Calu3 (cell line): ENCODE data around the gene TBX18. TPM values are rescaled to one million over a fixed set of nuclear protein-coding genes. Genes with fewer than 3 reads are reported as not detected.
A peak's percentile ranks its signal among the peaks of the same experiment; 100 is the strongest.

Experiments
- BruUV-seq: library from RNA; stranded (reverse); fragments of 400-500 nt; replicated peaks from 2 replicates; lab custom pipeline; 2021; lab: Mats Ljungman, UMichigan
- CTCF ChIA-PET: fragments of 300-600 bp; sonication (Branson Sonifier 250); formaldehyde crosslinking; loops from one replicate; lab custom pipeline; 2022; ENCODE audit warnings: antibody characterized with exemption; lab: Charles Lee
- DNase-seq: peaks from one replicate; pipeline ENCODE4 v3.0.0; 2022
- H3K27ac Mint-ChIP-seq: one replicate; pipeline ENCODE4 v1.8.0; 2022; ENCODE audit warnings: mixed read lengths; ENCODE audit not compliant: unreplicated experiment
- H3K27me3 Mint-ChIP-seq: one replicate; pipeline ENCODE4 v1.8.0; 2022; ENCODE audit warnings: mixed read lengths; ENCODE audit not compliant: unreplicated experiment
- H3K36me3 Mint-ChIP-seq: one replicate; pipeline ENCODE4 v1.8.0; 2022; ENCODE audit warnings: mild to moderate bottlenecking, moderate library complexity, mixed read lengths; ENCODE audit not compliant: insufficient read depth, unreplicated experiment
- H3K4me1 Mint-ChIP-seq: one replicate; pipeline ENCODE4 v1.8.0; 2022; ENCODE audit warnings: mild to moderate bottlenecking, low read depth, mixed read lengths; ENCODE audit not compliant: unreplicated experiment
- H3K4me3 Mint-ChIP-seq: one replicate; pipeline ENCODE4 v1.8.0; 2022; ENCODE audit warnings: mild to moderate bottlenecking, low read depth, moderate library complexity, mixed read lengths; ENCODE audit not compliant: unreplicated experiment
- H3K9me3 Mint-ChIP-seq: one replicate; pipeline ENCODE4 v1.8.0; 2022; ENCODE audit warnings: low read depth, mixed read lengths; ENCODE audit not compliant: unreplicated experiment
- intact Hi-C: fragments of 100-400 bp; cut with micrococcal nuclease; formaldehyde crosslinking; loops from one replicate; pipeline ENCODE4 v1.10.0; 2022; ENCODE audit not compliant: unreplicated experiment
- total RNA-seq: library from RNA; stranded (reverse); gene quantifications from 2 replicates; pipeline ENCODE4 v1.2.3, GENCODE V29; 2022
- TF ChIP-seq, protein P1 (sequence below): fragments of 200-600 bp; IDR thresholded peaks from one replicate; pipeline ENCODE4 v1.8.0; 2022; ENCODE audit warnings: antibody characterized with exemption; ENCODE audit not compliant: unreplicated experiment

TBX18 gene
- total RNA-seq, 1 experiment from 2014 or later: 48.5 TPM

DNA sequence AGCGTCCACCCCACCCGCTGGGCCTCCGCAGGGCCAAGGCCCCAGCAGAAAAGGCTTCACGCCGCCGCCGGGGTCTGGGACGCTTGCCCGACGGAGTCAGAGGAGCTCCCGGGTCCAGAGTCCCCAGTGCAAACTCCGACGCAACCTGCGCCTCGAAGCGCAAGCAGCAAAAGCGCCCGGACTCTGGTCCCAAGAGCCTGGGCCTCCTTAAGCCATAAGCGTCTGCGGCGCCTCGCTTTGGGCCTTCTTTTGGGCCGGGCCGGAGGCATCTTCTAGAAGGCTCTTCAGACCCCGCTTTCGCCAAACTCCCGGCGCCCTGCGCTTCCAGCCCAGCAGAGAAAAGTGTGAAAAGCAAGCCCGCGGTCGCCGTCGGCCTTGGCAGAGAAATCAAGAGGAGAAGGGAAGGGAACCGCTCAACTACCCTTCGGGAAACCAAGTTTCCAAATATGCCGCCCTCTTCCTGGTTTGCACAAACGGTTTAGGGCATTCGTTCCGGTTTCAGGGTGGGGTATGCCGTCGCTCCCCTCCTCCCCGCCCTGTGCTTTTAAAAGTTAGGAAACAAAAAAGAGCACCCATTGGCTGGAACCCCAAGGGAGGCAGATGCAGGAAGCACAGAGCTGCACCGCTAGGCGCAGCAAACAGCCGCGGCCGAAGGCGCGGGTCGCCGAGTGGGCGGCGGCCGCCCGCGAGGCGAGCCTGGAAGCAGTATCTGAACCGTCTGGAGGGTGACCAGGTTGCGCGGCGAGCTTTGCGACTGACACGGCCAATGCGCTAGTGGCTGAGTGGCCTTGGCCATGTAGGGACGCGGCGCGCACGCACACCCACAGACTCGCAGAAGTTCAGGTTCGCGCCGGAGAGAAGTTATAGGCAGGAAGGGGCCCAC is 1.2 kb downstream of the TBX18 start:
- Mint-ChIP-seq H3K27ac (peak overlapping the region; percentile 92), H3K36me3 (peaks cover 58% of the 10 kb centered on the region), H3K9me3 (no peaks in the 10 kb centered on the region), H3K27me3 (no peaks in the 10 kb centered on the region), H3K4me1 (peaks cover 11% of the 10 kb centered on the region), H3K4me3 (peak overlapping the region; percentile 70)
- intact Hi-C loops: loop anchor here (5.0 kb wide), 2 partner anchors 296 to 336 kb away; no protein-coding TSS in a partner anchor
- DNase-seq: peak; percentile 81
- TF ChIP-seq, protein P1, sequence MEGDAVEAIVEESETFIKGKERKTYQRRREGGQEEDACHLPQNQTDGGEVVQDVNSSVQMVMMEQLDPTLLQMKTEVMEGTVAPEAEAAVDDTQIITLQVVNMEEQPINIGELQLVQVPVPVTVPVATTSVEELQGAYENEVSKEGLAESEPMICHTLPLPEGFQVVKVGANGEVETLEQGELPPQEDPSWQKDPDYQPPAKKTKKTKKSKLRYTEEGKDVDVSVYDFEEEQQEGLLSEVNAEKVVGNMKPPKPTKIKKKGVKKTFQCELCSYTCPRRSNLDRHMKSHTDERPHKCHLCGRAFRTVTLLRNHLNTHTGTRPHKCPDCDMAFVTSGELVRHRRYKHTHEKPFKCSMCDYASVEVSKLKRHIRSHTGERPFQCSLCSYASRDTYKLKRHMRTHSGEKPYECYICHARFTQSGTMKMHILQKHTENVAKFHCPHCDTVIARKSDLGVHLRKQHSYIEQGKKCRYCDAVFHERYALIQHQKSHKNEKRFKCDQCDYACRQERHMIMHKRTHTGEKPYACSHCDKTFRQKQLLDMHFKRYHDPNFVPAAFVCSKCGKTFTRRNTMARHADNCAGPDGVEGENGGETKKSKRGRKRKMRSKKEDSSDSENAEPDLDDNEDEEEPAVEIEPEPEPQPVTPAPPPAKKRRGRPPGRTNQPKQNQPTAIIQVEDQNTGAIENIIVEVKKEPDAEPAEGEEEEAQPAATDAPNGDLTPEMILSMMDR: no peak
- CTCF ChIA-PET: interaction anchor here (0.9 kb wide), 1 partner anchor 10 kb away, joined by 3 read pairs; no protein-coding TSS in a partner anchor
- BruUV-seq: no TSS peak

DNA sequence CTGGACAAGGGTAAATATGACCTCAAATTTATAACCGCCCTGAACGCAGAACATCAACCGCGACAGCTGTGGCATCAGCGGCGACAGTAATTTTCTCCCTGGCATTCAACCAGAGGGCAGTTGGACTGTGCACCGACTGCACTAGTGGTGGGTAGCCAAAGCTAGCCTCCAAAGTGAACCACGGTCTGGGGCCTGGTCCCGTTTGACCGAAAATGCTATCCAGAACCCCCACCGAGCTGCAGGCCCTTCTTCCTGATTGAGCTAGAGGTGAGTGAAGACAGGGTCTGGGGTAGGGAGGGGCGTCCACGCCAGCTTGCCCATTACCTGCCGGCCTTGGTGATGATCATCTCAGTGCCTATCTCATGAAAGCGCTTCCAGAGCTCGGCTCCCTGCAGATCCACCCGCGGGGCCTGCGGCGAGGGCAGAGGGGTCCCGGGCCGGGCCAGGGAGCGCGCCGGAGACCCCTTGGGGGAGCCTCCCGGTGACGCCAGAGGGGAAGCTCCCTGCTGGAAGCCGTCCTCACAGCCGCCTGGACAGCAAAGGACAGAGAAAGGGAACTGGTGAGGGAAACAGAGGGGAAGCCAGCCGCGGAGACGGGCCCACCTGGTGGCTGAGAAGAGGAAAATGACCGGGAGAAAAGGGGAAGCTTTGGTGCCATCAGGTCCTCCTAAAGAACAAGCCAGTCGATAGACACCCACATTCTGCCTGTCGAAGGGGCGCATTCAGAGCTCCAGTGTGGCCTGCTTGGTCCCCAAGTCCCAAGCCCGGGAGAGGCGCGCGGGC is 2.0 kb downstream of the TBX18 start:
- Mint-ChIP-seq H3K36me3 (peaks cover 58% of the 10 kb centered on the region), H3K27ac (peak overlapping the region; percentile 92), H3K4me1 (peaks cover 3% of the 10 kb centered on the region), H3K9me3 (no peaks in the 10 kb centered on the region), H3K27me3 (no peaks in the 10 kb centered on the region), H3K4me3 (peak overlapping the region; percentile 70)
- intact Hi-C loops: loop anchor here (5.0 kb wide), 2 partner anchors 295 to 335 kb away; no protein-coding TSS in a partner anchor
- CTCF ChIA-PET: interaction anchor here (0.7 kb wide), 1 partner anchor 164 kb away, joined by 3 read pairs; no protein-coding TSS in a partner anchor
- BruUV-seq: no TSS peak
- TF ChIP-seq, protein P1: no peak
- peak; percentile 47 for DNase-seq

DNA sequence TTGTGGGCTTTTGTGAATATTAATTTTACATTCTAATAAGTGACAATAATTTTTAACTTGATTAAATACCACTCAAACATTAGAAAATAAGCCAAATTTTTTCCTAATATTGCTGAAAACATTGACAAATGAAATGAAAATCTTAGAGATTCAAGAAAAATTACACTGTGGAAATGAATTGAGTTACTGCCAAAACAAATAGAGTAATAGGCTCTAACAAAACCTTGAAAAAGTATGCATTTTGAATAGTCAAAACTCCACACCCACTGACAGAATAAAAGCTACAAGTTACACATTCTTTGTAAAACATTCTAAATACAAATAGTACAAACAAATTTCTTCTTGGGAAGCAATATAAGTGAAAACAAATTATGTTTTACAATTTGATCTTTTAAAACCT is 5.9 kb downstream of the TBX18 start:
- intact Hi-C loops: loop anchor here (2.0 to 5.0 kb wide), 2 partner anchors 114 to 191 kb away; no protein-coding TSS in a partner anchor
- Mint-ChIP-seq H3K36me3 (peaks cover 45% of the 10 kb centered on the region), H3K27ac (peak overlapping the region; percentile 50), H3K9me3 (no peaks in the 10 kb centered on the region), H3K4me1 (peaks cover 14% of the 10 kb centered on the region), H3K27me3 (no peaks in the 10 kb centered on the region), H3K4me3 (no peak overlapping the region)
- no peak for DNase-seq
- BruUV-seq: no TSS peak
- TF ChIP-seq, protein P1: no peak
- CTCF ChIA-PET: interaction anchor here (0.6 kb wide), 1 partner anchor 12 kb away, joined by 5 read pairs; no protein-coding TSS in a partner anchor

DNA sequence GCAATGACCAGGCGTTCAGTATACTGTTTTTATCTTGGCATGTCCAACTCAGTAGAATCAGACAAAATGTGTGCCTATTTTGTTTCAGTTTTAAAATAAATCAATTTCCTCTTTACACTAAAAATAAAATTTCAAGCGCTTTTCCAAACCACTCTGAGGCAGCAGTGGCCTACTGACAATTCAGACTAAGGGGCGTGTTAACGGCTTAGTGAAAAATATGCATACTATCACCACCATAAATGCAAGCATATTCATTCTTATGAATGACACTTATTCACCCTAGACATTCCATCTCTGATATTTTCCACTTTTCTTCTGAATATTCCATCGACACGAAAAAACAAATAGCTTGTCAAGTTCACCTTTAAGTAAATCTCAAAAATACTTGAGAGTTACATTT is 7.5 kb downstream of the TBX18 start:
- peak overlapping the region; percentile 36 for H3K27ac Mint-ChIP-seq
- H3K4me3 Mint-ChIP-seq: peak overlapping the region; percentile 37
- peaks cover 35% of the 10 kb centered on the region for H3K36me3 Mint-ChIP-seq
- no TSS peak for BruUV-seq
- H3K4me1 Mint-ChIP-seq: peaks cover 20% of the 10 kb centered on the region
- no peak for DNase-seq
- no peaks in the 10 kb centered on the region for H3K27me3 Mint-ChIP-seq
- CTCF ChIA-PET: interaction anchor here (1.0 kb wide), 1 partner anchor 333 kb away, joined by 3 read pairs; no protein-coding TSS in a partner anchor
- intact Hi-C loops: loop anchor here (5.0 kb wide), 1 partner anchor 190 kb away; no protein-coding TSS in a partner anchor
- H3K9me3 Mint-ChIP-seq: no peaks in the 10 kb centered on the region
- TF ChIP-seq, protein P1: no peak
